NB4 (cell line): ENCODE results near the gene NFATC4.

ENCODE experiments used
- CTCF ChIP-seq: IDR thresholded peaks from one replicate; pipeline ENCODE4 v1.5.1; 2012; ENCODE audit warnings: low read depth, low read length
- POLR2A ChIP-seq: IDR thresholded peaks from 2 replicates; pipeline ENCODE4 v1.6.1; 2011; ENCODE audit warnings: mild to moderate bottlenecking; ENCODE audit not compliant: insufficient read length; ENCODE audit errors: extremely low read depth

- no peak for TF ChIP-seq POLR2A
- TF ChIP-seq CTCF: no peak
Measured at GRCh38 chr14:24422261-24422660, 54.3 kb downstream of the NFATC4 start.
